ENCODE data around the gene WNT16.
A peak's percentile ranks its signal among the peaks of the same experiment; 100 is the strongest.
"Not testable (repeated sequence)": the region's sequence is repeated elsewhere in the genome, so short reads cannot be mapped to it uniquely, and the experiment has no call there.

WNT16 gene, protein sequence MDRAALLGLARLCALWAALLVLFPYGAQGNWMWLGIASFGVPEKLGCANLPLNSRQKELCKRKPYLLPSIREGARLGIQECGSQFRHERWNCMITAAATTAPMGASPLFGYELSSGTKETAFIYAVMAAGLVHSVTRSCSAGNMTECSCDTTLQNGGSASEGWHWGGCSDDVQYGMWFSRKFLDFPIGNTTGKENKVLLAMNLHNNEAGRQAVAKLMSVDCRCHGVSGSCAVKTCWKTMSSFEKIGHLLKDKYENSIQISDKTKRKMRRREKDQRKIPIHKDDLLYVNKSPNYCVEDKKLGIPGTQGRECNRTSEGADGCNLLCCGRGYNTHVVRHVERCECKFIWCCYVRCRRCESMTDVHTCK

DNA sequence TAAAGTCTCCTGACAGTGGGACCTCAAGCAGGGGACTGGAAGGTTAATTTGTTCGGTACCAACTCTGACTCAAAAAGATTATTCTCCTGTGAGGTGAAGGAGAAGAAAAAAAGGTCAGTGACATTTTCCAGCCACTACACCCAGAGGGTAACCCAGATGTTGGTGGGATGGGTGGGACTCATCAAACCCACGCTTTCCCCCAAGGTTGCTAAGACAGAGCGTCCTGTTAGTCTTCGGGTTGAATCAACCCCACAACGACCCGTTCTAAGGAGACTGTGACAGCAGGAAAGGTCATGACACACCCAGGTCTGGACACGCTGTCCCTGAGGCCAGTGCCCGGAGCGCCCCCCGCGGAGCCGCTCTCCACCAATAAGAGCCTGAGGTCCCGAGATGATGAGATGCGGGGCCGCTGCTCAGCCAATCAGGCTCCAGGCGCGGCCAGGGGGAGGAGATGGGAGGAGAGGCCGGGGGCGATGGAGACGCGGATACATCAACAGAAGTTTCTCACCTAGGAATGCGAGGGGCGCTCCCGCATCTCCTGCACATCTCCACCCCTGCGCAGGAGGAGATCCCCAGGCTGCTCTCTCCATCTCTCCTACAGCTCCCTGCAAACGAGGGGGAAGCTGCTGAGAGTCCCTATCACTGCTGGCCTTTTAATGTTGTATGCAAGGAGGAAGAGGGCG, at the start of gene WNT16:
Gene WNT16 (plus strand): TSS at position 493 of the 683 bp plus-strand sequence. CDS start 293 bp downstream, outside the sequence.
- DNase-seq, result no peak

- DNase-seq, result no peak
Measured at GRCh38 chr7:121279060-121279620, 49.7 kb upstream of the WNT16 start.

DNA sequence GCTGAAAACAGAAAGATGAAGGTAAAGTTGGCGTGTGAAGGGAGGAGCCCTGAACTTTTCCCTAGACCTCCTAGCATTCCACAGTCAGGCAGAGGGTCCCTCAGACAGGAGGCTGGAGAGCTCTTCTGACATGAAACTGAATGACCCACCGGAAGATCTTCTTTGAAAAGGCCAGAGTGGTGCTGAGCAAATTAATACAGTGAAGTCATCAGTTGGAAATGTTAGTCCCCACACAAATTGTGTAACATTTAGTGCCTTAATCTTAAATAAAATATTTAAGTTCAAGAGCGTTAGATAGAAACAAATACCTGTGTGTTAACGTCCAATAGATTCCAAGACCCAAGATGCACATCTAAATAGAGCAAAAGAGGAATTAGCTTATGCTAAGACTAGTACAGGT, 49.0 kb upstream of the WNT16 start:
- DNase-seq, result no peak

DNA sequence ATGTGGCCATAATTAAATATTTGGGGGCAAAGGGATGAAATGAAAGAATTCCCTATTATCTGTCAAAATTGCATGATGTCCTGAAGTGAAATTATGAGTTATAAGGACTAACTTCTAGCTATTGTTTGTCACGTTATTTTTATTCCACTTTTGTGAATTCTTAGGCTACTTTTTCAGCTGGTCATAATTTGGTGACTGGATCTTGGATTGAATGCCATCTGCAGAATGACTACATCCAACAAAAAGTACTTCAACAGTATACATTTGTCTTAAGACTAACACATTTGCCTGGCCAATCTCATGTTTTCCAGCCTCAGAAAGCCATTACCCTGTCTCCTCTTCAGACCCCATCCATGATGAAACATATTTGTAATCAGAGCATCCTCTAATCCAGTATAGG, 48.1 kb upstream of the WNT16 start:
- DNase-seq, result no peak

DNA sequence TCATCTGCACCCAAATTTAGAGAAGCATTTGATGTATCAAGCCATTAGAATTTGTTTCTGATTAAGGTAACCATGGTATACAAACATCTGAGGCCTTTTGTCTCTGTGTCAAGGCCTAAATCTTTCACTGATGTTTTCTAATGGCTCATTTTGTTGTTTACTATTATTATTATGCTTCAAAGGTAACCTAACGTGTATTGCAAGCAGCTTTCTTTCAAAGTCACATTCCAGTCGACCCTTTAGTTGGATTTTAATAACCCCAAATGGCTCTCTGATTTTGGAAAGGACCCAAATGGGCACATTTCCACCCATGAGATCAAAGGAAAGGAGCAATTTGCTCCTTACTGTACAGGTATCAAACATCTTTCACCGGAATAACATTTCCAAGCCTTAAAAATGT, 46.7 kb upstream of the WNT16 start:
- DNase-seq, result no peak

GRCh38 chr7:121285066-121285667, 43.6 kb upstream of the WNT16 start:
- no peak for DNase-seq

- DNase-seq, result no peak
Measured at GRCh38 chr7:121286186-121286585, 42.6 kb upstream of the WNT16 start.

GRCh38 chr7:121286742-121287734, 41.8 kb upstream of the WNT16 start:
- no peak for DNase-seq

- DNase-seq, result peak in 1 of 2 experiments; percentile 29
Measured at GRCh38 chr7:121288894-121289293, 39.9 kb upstream of the WNT16 start.

DNA sequence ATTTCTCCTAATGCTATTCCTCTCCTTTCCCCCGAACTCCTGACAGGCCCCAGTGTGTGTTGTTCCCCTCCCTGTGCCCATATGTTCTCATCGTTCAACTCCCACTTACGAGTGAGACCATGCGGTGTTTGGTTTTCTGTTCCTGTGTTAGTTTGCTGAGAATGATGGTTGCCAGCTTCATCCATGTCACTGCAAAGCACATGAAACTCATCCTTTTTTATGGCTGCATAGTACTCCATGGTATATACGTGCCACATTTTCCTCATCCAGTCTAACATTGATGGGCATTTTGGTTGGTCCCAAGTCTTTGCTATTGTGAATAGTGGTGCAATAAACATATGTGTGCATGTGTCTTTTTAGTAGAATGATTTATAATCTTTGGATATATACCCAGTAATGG, 38.9 kb upstream of the WNT16 start:
- DNase-seq, result not testable (repeated sequence)

DNA sequence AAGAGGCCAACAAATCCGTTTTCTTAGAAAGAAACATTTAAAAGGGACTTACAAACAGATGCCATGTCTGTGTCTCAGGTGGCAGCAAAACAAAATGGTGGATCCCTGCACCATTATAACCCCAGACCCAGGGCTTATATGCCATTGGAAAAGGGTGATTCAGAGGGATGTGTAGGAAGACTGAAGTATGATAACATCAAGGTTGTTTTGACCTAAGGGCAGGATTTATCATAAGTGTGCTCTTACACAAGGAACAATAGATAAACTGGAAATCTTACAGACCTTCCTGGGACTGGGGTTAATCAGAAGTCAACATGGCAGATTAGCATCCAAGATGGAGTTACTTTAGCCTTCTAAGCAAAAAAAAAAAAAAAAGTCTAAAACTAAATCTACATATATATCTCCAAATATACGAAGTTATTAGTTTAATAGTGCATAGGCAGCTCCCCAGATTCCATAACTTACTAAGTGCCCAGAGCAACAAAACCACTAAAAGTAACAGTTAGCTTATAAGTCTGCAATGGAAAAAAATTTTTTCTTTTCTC, 34.3 kb upstream of the WNT16 start:
- no peak for DNase-seq

DNA sequence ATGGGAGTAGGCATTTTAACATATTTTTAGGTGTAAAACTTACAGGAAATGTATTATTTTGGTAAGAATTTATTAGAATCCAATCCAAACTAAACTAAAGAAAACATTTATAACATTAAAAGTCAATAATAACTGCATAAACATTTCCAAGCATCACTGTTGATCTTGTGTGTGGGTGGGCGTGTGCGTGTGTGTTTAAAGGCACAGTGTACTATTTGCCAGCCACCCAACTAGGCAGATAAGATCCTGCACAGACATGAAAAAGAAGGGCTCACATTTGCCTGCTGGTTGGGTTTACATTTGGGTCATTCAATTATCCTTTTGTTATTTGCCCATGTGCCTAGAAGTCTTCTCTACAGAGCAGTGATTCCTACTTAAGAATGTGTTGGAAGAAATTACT, 31.0 kb upstream of the WNT16 start:
- no peak for DNase-seq

- DNase-seq, result no peak
Measured at GRCh38 chr7:121298831-121299239, 30.0 kb upstream of the WNT16 start.

GRCh38 chr7:121300685-121301420, 27.9 kb upstream of the WNT16 start:
- DNase-seq, result no peak

DNA sequence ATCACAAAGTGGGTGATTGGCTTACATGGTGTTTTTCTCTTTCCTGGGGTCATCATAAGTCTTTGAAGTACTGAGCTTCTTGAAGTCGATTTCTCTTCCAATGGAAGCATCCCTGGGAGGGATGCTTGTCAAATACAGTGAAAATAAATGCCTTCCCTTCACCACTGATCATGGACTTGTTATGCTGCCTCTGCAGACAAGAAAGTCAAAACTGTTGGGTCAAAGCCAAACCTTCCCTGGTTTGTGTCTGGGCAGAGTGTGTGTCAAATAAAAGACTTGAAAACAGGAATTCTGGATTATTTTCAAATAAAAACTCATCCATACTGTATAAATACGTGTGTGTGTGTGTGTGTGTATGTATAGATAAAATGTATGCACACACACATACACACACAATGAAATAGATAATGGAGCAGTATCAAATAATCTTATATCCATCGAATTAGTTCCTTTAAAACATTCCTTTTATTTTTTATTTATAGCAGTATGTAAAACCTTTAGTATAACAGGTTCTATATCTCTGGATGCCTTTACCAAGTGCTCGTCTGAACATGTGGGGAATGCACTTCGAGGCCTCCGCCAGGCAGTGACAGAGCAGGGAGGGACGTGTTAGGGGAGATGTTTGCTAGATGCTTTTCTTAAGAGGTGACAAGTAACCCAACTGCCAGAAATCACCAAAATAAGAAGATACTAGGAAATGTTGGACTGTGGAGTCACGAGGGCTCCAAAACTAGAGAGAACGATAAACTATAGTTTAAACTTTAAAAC, 27.2 kb upstream of the WNT16 start:
- no peak for DNase-seq

- peak; percentile 29 to 34 for DNase-seq
Measured at GRCh38 chr7:121302214-121302745, 26.5 kb upstream of the WNT16 start.

DNA sequence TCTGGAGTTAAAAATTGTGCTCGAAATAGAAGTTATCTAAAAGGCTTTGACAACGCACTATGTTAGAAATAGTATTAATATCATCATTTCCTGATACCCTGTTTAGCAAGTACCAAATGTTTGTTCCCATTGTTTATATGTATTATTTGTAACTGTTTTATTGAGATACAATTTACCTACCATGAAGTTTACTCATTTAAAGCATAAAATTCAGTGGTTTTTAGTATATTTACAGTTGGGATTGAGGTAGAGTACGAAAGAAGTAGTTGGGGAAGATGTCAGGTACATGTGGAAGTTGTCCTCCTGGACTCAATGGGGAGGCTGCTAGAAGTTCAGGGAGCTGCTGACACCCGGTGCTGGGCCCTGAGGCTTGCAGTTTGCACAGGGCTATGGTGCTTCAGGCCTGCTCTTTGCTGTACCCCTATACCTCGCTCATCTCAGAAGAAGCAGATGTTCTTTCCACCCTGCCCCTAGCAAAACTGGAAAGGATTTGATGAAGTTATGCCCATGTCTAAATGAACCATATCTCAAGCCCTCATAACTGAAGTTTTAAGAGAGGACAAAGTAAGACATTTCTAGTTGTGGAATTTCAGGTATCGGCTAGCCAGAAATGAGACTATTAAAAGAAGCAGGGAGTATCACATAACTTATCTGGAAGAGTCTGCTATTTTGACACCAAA, 25.2 kb upstream of the WNT16 start:
- DNase-seq, result no peak

DNA sequence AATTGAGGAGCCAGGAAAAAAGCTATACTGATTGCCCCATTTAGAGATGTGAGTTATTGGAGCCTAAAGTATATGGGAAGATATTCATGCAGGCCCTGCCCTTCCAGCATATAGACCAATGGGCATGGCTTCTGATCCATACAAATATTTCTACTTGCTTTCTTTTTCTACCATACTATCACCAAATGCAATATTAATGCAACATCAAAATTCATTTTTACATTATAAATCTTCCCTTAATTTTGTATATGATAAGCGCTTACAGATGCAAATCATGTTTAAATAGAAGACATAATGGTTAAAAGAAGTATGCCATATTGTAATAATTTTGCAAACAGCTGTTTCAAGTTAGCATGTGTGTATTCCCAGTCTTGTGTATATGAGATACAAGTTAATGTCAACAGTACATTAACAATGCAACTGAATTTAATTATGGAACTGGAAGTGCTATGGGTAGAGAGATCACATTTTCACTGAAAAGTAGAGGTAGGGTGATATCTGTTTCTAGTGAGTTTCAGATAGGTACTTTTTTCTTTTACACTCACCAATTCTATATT, 24.6 kb upstream of the WNT16 start:
- DNase-seq, result no peak

DNA sequence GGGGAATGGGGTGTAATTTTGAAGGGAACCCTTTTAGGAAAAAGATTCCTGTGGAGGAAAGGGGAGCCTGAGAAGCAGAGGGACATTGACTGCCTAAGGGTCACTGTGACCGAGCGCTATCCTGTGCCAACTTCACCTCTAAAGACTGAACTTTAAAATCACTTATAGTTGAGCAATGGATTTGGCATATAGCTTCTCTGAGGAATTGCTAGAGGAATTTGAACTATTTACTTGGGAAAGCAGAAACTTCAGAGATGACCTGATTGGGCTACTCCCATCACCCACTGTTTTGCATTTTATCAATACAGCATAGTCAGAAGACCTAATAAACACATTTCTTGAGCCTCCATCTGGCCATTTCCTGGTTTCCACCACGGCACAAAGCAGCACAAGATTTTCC, 23.7 kb upstream of the WNT16 start:
- no peak for DNase-seq

Measured in SW 1271 (cell line).